Right cardiac atrium (tissue), 5 donors: Measurements from ENCODE around the gene IPO11. TPM values are rescaled to one million over a fixed set of nuclear protein-coding genes. Genes with fewer than 3 reads are reported as not detected.

Experiments
- ATAC-seq, 2 donors: fragments of 200-7000 bp; cut with Tn5 transposase; one replicate each; pipeline versions ENCODE4 v1.8.0 to v1.9.1; 2020; ENCODE audit warnings: moderate library complexity in 2 of 2, mild to moderate bottlenecking in 1 of 2
- DNase-seq, 3 donors: peaks; one replicate each; pipeline ENCODE4 v3.0.0-alpha.2; 2020
- H3K27ac ChIP-seq: one replicate; pipeline ENCODE4 v1.5.1; 2013; ENCODE audit warnings: mild to moderate bottlenecking, low read length, control low read depth, moderate library complexity
- H3K27me3 ChIP-seq: one replicate; pipeline ENCODE4 v1.6.1; 2013; ENCODE audit not compliant: control insufficient read depth, insufficient read depth
- H3K4me1 ChIP-seq: one replicate; pipeline ENCODE4 v1.6.1; 2013; ENCODE audit warnings: low read length; ENCODE audit not compliant: control insufficient read depth, insufficient read depth
- H3K4me3 ChIP-seq: one replicate; pipeline ENCODE4 v1.5.1; 2013; ENCODE audit warnings: low read length, control low read depth
- H3K9me3 ChIP-seq: one replicate; pipeline ENCODE4 v1.6.1; 2013; ENCODE audit warnings: low read length; ENCODE audit not compliant: control insufficient read depth
- WGBS: extraction: QIAGEN DNeasy Blood & Tissue Kit; methylation state at CpG from one replicate; pipeline ENCODE4 v1.1.7; 2013; 5-methylcytosine and 5-hydroxymethylcytosine counted together
- intact Hi-C, 4 donors: fragments of 100-400 bp; cut with DNase I; formaldehyde crosslinking; loops; one replicate each; pipeline versions ENCODE4 v1.11.0 to v1.14.0; 2022 to 2023
- polyA plus RNA-seq: library from polyadenylated mRNA; stranded (reverse); fragments of 200-250 nt; gene quantifications from one replicate; pipeline ENCODE4 v1.2.3, GENCODE V29; 2013
- total RNA-seq, 4 donors: library from RNA; stranded (reverse); fragmentation: NEBNext Ultra II Directional; extraction: Animal tissue kit (Norgen Biotek cat#: 25700); gene quantifications; one replicate each; pipeline ENCODE4 v1.2.1, GENCODE V29; 2021
- donor health status: healthy with polysubstance abuse.
- donor health status: DM: no; HTN: yes; CAD: no.
- donor health status: DM: no; HTN: no; CAD: no.
- donor health status: DM: no; HTN: yes; CAD: no; lungs with severe emphysema.
- donor health status: DM: yes; HTN: yes; CAD: no.

The IPO11 gene
- total and polyA plus RNA-seq, 5 donors = 10.2 to 37.4 (median 30.3) TPM

DNA sequence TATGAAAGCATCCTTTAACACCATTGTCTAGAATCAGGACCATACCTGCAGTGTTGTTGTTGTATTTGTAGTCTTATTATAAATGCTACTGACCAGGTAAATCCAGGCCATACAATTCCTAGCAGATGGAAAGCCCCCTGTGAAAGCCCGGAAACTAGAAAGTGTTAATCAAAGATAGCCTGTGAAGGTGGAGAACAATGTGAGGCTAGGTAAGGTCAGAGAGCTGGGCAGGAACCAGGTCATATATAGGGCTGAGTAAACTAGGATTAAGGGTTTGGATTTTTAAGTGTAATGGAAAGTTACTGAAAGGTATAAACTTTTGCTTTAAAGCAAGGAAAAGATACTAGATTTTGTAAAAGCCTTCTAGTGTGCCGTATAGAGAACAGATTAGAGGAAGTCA is 172.7 kb downstream of the IPO11 start:
- H3K27me3 ChIP-seq = no peaks in the 10 kb centered on the region
- intact Hi-C loops = no loop called here
- H3K4me1 ChIP-seq = no peaks in the 10 kb centered on the region
- ATAC-seq = no peak
- WGBS = 76% methylated on average over 2 of the region's 2 CpGs
- H3K27ac ChIP-seq = no peak overlapping the region
- no peaks in the 10 kb centered on the region for H3K9me3 ChIP-seq
- DNase-seq = no peak
- H3K4me3 ChIP-seq = no peak overlapping the region

DNA sequence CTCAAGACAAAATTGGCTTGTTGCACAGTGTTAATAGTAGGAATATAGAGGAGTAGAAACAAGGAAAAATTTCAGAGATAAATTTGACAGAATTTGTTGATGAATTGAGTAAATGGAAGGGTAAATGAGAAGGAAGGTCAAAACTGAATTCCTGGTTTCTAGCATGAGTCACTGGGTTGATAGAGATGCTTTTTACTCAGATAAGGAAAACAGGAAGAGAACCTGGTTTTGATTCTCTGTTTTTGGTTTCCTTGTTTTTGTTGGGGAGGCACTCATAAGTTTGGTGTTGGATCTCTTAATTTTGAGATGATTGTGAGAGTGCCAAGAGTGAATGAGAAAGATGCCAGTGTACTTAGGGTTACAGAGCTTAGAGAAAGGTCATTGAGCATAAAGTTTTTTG is 173.2 kb downstream of the IPO11 start:
- Histone ChIP-seq H3K4me1 (no peaks in the 10 kb centered on the region), H3K27ac (no peak overlapping the region), H3K27me3 (no peaks in the 10 kb centered on the region), H3K9me3 (no peaks in the 10 kb centered on the region), H3K4me3 (no peak overlapping the region)
- intact Hi-C loops = no loop called here
- no peak for DNase-seq
- peak in 1 of 2 donors; percentile 20 for ATAC-seq

DNA sequence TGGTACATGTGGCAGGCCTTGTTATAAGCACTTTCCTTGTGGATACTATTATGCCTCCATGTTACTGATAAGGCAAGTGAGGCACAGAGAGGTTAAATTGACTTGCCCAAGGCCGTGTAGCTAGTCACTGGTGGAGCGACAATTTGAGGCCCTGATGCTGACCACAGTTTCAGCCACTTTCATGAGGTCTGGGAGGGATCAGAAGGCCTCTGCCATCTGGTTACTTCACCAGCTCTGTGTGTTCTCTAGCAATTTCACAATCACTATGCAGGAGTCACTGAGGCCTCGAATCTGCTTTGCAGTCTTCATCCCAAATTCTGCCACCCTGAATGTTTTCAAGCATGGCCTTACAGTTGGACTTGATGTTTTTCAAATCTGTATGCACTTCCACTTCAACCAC is 175.2 kb downstream of the IPO11 start:
- Histone ChIP-seq H3K9me3 (no peaks in the 10 kb centered on the region), H3K4me1 (no peaks in the 10 kb centered on the region), H3K27ac (no peak overlapping the region), H3K4me3 (no peak overlapping the region), H3K27me3 (no peaks in the 10 kb centered on the region)
- no peak for DNase-seq
- 84% methylated on average over 3 of the region's 3 CpGs for WGBS
- intact Hi-C loops = no loop called here
- no peak for ATAC-seq

DNA sequence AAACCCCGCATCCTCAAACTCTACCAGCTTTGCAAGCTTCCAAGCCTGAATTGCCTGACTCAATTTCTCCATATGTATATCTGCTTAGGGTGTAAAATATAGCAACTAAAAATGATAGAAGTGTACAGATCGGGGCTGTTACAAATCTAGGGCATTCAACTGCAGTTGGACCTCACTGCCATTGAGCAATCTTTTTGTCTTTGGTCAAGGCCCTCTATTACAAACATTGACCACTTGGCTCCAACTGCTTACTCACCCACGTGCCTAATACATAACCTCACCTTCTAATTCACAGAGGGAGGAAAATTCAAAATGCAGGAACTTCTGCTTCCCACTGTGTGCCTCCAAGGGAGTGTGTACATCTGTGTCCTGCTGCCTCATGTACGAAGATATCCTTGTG is 176.1 kb downstream of the IPO11 start:
- intact Hi-C loops = no loop called here
- no peak for DNase-seq
- no peak overlapping the region for H3K27ac ChIP-seq
- ATAC-seq = no peak
- H3K4me1 ChIP-seq = no peaks in the 10 kb centered on the region
- H3K9me3 ChIP-seq = no peaks in the 10 kb centered on the region
- no peak overlapping the region for H3K4me3 ChIP-seq
- no peaks in the 10 kb centered on the region for H3K27me3 ChIP-seq
- 97% methylated on average over 4 of the region's 4 CpGs for WGBS

DNA sequence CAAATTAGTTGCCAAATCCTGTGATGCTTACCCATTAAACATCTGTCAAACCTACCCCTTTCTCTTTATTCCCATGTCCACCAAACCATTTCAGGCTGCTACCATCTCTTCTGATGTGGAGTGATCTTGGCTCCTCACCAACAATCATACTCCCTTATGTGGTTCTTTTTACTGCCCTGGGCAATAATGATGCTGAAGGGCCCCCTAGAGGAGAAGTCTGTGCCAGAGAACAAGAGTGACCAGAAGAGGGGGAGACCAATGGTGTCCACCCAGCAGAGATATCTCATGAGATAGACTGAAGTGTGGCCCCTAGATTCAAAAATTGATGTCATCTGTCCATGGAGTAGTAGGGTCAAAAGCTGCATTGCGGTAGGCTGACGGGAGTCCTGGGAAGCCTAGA is 176.9 kb downstream of the IPO11 start:
- H3K9me3 ChIP-seq = no peaks in the 10 kb centered on the region
- WGBS = 97% methylated on average over 2 of the region's 2 CpGs
- H3K27ac ChIP-seq = no peak overlapping the region

DNA sequence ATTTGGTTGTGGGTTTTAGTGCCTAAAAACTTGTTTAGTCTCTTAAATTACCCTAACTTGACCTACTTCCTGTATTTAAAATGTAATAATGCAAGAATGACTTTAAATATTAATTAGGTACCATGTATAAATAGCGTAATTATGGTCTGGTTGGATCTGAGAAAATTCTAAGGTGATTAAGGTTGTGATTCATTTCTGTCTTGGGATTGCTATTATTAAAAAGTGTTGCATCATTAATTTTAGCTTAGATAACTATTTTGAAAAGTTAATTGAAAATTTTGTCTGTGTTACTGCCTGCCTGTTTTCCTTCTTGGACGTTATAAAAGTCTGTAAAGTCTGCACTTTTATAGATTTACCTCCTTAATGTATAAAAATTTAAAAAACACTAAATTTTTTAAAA is 177.8 kb downstream of the IPO11 start:
- H3K4me1 ChIP-seq = no peaks in the 10 kb centered on the region
- WGBS = 72% methylated on average over 2 of the region's 2 CpGs
- H3K4me3 ChIP-seq = no peak overlapping the region
- H3K27me3 ChIP-seq = no peaks in the 10 kb centered on the region
- no peak overlapping the region for H3K27ac ChIP-seq
- DNase-seq (no peak), ATAC-seq (no peak)
- no peaks in the 10 kb centered on the region for H3K9me3 ChIP-seq
- intact Hi-C loops = no loop called here

More for the DNA sequence above, 176.9 kb downstream of the IPO11 start:
- ATAC-seq (no peak), DNase-seq (no peak)
- H3K4me1 ChIP-seq = no peaks in the 10 kb centered on the region
- H3K4me3 ChIP-seq = no peak overlapping the region
- no peaks in the 10 kb centered on the region for H3K27me3 ChIP-seq
- intact Hi-C loops = no loop called here

DNA sequence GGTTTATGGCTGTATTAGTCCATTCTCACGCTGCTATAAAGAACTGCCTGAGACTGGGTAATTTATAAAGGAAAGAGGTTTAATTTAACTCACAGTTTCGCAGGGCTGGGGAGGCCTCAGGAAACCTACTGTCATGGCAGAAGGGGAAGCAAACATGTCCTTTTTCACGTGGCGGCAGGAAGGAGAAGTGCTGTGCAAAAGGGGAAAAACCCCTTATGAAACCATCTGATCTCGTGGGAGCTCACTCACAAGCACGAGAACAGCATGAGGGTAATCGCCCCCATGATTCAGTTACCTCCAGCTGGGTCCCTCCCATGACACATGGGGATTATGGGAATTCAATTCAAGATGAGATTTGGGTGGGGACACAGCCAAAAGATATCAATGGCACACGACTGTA is 180.0 kb downstream of the IPO11 start:
- intact Hi-C loops = no loop called here
- no peak for DNase-seq
- no peaks in the 10 kb centered on the region for H3K4me1 ChIP-seq
- 82% methylated on average over 8 of the region's 8 CpGs for WGBS
- no peaks in the 10 kb centered on the region for H3K27me3 ChIP-seq
- H3K27ac ChIP-seq = no peak overlapping the region
- H3K4me3 ChIP-seq = no peak overlapping the region
- H3K9me3 ChIP-seq = no peaks in the 10 kb centered on the region
- ATAC-seq = no peak

DNA sequence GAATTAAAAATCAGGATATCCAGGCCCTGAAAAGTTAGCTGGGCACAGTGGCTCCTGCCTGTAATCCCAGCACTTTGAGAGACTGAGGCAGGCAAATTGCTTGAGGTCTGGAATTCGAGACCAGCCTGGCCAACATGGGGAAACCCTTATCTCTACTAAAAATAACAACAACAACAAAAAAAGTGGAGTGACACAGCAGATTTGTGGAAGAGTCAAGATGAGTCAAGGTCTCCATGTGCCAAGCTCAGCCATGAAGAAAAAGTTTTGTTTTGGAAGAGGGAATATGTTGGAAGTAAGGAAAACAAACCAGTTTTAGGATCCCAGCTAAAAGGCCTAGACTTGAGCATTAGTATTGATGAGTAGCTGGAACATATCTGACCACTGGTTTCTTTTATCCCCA is 180.8 kb downstream of the IPO11 start:
- no peaks in the 10 kb centered on the region for H3K27me3 ChIP-seq
- no peaks in the 10 kb centered on the region for H3K9me3 ChIP-seq
- 66% methylated on average over 1 of the region's 1 CpG for WGBS
- H3K27ac ChIP-seq = no peak overlapping the region
- DNase-seq (no peak), ATAC-seq (no peak)
- intact Hi-C loops = no loop called here
- H3K4me1 ChIP-seq = no peaks in the 10 kb centered on the region
- no peak overlapping the region for H3K4me3 ChIP-seq

DNA sequence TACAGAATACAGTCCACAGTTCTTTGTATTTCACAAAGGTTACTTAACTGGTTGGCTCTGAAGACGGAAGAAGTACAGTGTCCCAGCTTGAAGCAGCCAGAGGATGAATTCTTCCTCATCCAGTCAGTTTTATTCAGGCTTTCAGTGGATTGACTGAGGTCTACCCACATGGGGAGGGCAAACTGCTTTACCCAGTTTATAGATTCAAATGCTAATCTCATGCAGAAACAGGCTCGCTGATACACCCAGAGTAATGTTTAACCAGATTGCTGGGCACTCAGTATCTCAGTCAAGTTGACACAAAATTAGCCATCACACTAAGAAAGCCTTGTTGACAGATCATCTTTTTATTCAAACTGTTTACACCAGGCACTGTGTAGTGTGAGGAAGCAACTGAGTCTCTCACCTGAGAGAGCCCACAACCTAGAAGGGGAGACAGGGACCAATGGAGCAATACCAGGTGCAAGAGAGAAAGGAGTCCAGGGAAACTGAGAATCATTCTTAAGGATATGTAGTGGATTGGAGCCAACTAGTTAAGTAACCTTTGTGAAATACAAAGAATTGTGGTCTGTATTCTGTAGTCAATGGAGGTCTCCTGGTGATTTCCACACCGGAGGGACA is 181.9 kb downstream of the IPO11 start:
- intact Hi-C loops = no loop called here
- WGBS = 99% methylated on average over 3 of the region's 3 CpGs
- no peak for DNase-seq

DNA sequence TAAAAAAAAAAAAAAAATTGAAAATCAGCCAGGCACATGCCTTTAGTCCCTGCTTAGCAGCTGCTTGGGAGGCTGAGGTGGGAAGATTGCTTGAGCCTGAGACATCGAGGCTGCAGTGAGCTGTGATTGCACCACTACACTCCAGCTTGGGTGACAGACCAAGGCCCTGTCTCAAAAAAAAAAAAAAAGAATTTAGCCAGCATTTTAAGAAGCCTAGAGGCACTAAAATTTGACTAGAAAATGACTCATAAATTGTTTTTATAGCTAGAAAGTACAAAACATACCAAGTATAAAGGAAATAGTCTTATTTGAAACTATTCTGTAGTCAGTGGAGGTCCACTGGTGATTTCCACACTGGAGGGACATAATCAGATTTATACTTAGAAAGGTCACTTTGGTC is 183.5 kb downstream of the IPO11 start:
- Histone ChIP-seq H3K27me3 (no peaks in the 10 kb centered on the region), H3K4me3 (no peak overlapping the region), H3K9me3 (no peaks in the 10 kb centered on the region), H3K27ac (no peak overlapping the region), H3K4me1 (no peaks in the 10 kb centered on the region)
- no peak for DNase-seq
- WGBS = 74% methylated on average over 1 of the region's 1 CpG
- no peak for ATAC-seq
- intact Hi-C loops = no loop called here

More for the DNA sequence above, 181.9 kb downstream of the IPO11 start:
- Histone ChIP-seq H3K27me3 (no peaks in the 10 kb centered on the region), H3K9me3 (no peaks in the 10 kb centered on the region), H3K4me3 (no peak overlapping the region), H3K4me1 (no peaks in the 10 kb centered on the region), H3K27ac (no peak overlapping the region)
- no peak for ATAC-seq

DNA sequence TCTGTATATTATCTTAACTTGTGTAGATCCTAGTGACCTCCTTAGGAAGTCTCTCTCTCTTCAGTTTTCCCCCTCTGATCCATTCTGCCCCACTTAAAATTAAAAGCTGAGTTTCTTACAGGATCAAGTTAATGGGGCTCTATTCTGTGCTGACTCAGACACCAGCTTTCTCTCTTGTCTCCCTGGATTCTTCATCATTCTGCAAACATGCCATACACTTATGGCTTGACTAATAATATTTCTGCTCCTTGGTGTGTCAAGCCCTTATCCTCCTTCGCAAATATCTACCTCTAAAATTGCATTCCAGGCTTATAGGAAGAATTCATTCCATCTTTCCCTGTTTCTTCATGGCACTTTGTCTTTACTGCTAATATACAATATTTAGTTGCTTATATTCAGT is 184.1 kb downstream of the IPO11 start:
- intact Hi-C loops = no loop called here
- WGBS = 94% methylated on average over 1 of the region's 1 CpG
- H3K4me1 ChIP-seq = no peaks in the 10 kb centered on the region
- no peak overlapping the region for H3K4me3 ChIP-seq
- no peak overlapping the region for H3K27ac ChIP-seq
- H3K27me3 ChIP-seq = no peaks in the 10 kb centered on the region
- no peak for DNase-seq
- no peak for ATAC-seq
- no peaks in the 10 kb centered on the region for H3K9me3 ChIP-seq

DNA sequence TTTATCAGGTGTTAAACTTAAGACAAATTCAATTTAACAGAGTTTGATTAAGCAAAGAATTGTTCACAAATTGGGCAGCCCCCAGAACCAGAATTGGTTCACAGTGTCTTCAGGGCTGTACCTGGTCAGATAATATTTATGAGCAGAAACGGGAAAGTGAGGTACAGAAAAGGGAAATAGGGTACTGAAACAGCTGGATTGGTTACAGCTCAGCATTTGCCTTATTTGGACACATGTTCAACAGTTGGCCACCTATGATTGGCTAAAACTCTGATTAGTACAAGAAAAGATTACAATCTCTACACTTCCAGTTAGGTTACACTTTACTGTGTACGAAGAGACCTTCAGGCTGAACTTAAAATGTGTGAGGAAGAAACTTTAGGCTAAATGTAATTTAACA is 184.8 kb downstream of the IPO11 start:
- H3K9me3 ChIP-seq = no peaks in the 10 kb centered on the region
- H3K27me3 ChIP-seq = no peaks in the 10 kb centered on the region
- DNase-seq (no peak), ATAC-seq (no peak)
- WGBS = 86% methylated on average over 2 of the region's 2 CpGs
- intact Hi-C loops = no loop called here
- no peak overlapping the region for H3K4me3 ChIP-seq
- H3K4me1 ChIP-seq = no peaks in the 10 kb centered on the region
- no peak overlapping the region for H3K27ac ChIP-seq
